HG03558 (cell line): ENCODE results near the gene DOCK1.

Experiments
- ATAC-seq: cut with Tn5 transposase; IDR thresholded peaks from one replicate; pipeline ENCODE4 v1.9.1; 2021; ENCODE audit warnings: moderate number of reproducible peaks; ENCODE audit not compliant: unreplicated experiment; ENCODE audit errors: extremely low read depth

Gene DOCK1

GRCh38 chr10:127400216-127400615 lies 495.0 kb downstream of the DOCK1 start:
- no peak for ATAC-seq

- ATAC-seq: no peak
Observed at GRCh38 chr10:127402596-127403409, 497.6 kb downstream of the DOCK1 start.

- ATAC-seq: no peak
Observed at GRCh38 chr10:127405221-127405620, 500.0 kb downstream of the DOCK1 start.

GRCh38 chr10:127406018-127406550 lies 500.9 kb downstream of the DOCK1 start:
- no peak for ATAC-seq

- no peak for ATAC-seq
Observed at GRCh38 chr10:127407551-127407950, 502.3 kb downstream of the DOCK1 start.

- no peak for ATAC-seq
Observed at GRCh38 chr10:127408112-127408710, 503.0 kb downstream of the DOCK1 start.

GRCh38 chr10:127408733-127409132 lies 503.5 kb downstream of the DOCK1 start:
- no peak for ATAC-seq

GRCh38 chr10:127410030-127410429 lies 504.8 kb downstream of the DOCK1 start:
- ATAC-seq: no peak

- ATAC-seq: no peak
Observed at GRCh38 chr10:127411062-127411461, 505.8 kb downstream of the DOCK1 start.

GRCh38 chr10:127413326-127413725 lies 508.1 kb downstream of the DOCK1 start:
- ATAC-seq: no peak

- no peak for ATAC-seq
Observed at GRCh38 chr10:127414024-127414423, 508.8 kb downstream of the DOCK1 start.

- no peak for ATAC-seq
Observed at GRCh38 chr10:127415116-127415515, 509.9 kb downstream of the DOCK1 start.

- no peak for ATAC-seq
Observed at GRCh38 chr10:127415901-127416581, 510.8 kb downstream of the DOCK1 start.

- ATAC-seq: no peak
Observed at GRCh38 chr10:127417031-127417430, 511.8 kb downstream of the DOCK1 start.

- ATAC-seq: no peak
Observed at GRCh38 chr10:127417686-127418401, 512.6 kb downstream of the DOCK1 start.

- ATAC-seq: no peak
Observed at GRCh38 chr10:127418536-127419168, 513.4 kb downstream of the DOCK1 start.

- ATAC-seq: no peak
Observed at GRCh38 chr10:127420138-127420684, 515.0 kb downstream of the DOCK1 start.

- ATAC-seq: no peak
Observed at GRCh38 chr10:127423218-127423915, 518.1 kb downstream of the DOCK1 start.
